ENCODE measurements around the gene C5orf15.
"Not testable (repeated sequence)": the region's sequence is repeated elsewhere in the genome, so short reads cannot be mapped to it uniquely, and the experiment has no call there.

The C5orf15 gene

DNA sequence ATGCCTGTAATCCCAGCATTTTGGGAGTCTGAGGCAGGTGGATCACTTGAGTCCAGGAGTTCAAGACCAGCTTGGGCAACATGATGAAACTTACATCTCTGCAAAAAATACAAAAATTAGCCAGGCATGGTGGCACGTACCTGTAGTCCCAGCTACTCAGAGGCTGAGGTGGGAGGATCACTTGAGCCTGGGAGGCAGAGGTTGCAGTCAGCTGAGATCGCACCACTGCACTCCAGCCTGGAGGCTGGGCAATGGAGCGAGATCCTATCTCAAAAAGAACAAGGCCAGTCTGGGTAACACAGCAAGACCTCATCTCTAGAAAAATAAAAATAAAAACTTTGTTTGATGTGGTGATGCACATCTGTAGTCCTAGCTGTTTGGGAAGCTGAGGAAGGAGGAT is 30.8 kb downstream of the C5orf15 start:
- not testable (repeated sequence) for DNase-seq

DNA sequence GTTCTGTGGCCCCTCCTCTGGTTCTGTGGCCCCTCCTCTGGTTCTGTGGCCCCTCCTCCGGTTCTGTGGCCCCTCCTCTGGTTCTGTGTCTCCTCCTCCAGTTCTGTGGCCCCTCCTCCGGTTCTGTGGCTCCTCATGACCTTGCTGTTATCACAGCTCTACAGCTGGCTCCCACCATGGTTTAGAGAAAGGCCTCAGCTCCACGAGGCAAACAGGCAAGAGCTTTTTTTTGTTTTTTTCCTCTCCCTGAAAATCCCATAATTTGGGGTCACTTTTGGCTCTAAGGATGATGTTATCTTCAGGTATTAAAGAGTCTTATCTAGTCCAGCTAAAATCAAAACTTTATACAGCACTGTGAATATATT is 31.8 kb downstream of the C5orf15 start:
- no peak for DNase-seq

GRCh38 chr5:133935991-133936650 is 32.3 kb downstream of the C5orf15 start:
- not testable (repeated sequence) for DNase-seq

- DNase-seq = no peak
Measured at GRCh38 chr5:133935667-133935940, 32.8 kb downstream of the C5orf15 start.

- DNase-seq = no peak
Measured at GRCh38 chr5:133934822-133935666, 33.4 kb downstream of the C5orf15 start.

GRCh38 chr5:133934311-133934710 is 34.1 kb downstream of the C5orf15 start:
- DNase-seq = no peak

GRCh38 chr5:133933670-133934295 is 34.6 kb downstream of the C5orf15 start:
- DNase-seq = no peak

DNA sequence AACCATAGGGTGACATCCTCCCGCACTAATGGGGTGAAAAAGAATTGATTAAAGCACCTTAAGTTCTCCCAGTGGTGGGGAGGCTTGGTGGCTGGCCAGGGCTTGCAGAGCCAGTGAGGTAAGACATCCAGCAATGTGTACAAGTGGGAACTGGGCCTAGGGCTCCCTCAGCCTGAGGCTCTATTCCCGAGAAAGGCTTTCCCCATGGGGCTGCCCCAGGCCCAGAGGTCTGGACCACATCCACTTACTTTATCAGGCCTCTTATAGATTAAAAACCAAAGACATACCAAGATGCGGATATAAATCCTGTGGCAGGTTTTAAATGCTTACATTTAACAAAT is 35.3 kb downstream of the C5orf15 start:
- DNase-seq = no peak

GRCh38 chr5:133932441-133933168 is 35.8 kb downstream of the C5orf15 start:
- no peak for DNase-seq

DNA sequence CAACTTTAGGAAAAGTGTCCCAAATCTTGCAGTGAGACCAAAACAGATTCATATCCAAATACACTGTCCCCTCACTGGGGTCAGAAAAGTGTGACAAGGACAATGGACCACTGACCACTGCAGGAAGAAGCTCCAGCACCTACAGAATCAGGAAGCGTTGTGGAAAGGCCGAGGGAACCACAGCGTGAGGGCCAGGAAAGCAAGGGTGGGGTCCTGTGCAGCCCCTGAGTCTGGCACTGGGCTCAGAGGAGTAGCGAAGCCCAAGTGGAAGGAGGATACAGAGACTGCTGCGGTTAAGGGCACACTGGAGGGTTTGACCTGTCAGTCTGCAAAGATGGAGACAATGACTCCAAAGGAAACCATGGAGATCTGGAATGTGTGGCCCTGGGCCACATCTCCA is 36.9 kb downstream of the C5orf15 start:
- no peak for DNase-seq

DNA sequence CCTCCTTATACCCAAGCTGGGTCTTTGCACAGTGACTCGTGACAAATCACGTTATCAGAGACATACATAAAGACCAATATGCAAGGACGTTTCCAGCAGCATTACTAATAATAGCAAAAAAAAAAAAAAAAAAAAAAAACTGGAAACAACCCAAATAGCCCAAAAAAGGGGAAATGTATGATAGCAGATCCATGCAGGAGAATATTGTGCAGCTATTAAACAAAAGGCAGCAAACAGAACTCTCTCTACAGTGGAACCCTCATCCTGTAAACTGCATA is 37.7 kb downstream of the C5orf15 start:
- no peak for DNase-seq

GRCh38 chr5:133930061-133930812 is 38.2 kb downstream of the C5orf15 start:
- peak in 4 of 5 donors; percentile 22 to 66 (median 32) for DNase-seq

GRCh38 chr5:133928587-133929393 is 39.6 kb downstream of the C5orf15 start:
- no peak for DNase-seq

GRCh38 chr5:133927300-133928180 is 40.9 kb downstream of the C5orf15 start:
- no peak for DNase-seq

DNA sequence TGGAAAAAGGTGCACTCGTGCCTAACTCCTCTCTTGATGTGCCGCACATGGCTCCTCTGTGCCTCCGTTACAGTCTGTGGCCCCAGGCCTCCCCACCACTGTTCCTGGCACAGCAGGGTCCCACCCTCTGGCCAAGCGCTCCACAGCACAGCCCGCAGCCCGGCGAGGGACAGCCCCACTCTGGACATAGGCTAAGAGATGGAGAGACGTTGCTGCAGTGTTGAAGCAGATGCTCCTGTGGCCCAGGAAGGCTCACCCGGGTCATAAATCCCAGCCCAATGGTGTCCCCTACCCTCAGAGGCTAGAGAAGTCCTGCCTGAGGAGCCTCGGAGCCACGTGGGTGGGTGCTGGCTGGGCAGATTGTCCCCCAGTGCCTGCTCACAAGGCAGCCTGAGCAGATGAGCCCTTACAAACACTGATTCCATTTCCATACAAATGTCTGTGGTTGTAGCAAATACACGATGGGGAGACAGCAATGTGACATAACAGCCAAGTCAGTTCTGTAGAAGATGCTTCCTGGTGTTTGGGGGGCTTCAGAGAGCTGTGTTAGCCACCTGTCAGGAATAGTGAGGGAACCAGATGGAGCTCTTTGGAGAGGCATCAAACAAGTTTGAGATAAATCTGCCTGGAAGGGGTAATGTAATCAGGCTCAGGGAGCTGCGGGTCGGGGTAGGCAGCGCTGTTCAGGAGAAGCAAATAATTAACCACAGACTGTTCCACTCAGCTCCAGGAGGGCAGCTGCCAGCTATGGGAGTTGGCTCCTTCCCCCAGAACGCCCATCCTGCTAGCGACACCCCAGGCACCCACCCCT is 41.7 kb downstream of the C5orf15 start:
- no peak for DNase-seq

DNA sequence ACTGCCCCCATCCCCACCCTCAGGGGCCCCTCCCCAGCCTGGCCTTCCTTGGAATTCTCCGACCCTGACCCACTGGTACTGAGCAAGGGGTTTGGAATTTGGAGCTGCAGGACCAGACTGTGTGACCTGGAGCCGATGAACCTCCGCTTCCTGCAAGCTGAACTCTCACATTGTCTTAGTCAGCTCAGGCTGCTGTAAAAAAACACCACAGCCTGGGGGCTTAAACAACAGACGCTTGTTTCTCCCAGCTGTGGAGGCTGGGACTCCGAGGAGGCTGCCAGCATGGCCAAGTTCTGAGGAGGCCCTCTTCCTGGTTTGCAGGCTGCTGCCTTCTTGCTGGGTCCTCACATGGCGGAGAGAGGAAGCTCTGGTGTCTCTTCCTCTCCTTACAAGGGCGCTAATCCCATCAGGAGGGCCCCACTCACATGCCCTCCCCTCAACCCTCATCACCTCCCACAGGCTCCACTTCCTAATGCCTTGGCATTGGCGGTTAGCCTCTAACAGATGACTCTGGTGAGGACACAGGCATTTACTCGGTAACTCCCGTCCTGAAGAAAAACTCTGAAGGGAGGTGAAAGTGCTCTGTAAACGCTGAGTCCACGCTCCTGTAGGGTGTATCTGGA is 42.4 kb downstream of the C5orf15 start:
- no peak for DNase-seq

DNA sequence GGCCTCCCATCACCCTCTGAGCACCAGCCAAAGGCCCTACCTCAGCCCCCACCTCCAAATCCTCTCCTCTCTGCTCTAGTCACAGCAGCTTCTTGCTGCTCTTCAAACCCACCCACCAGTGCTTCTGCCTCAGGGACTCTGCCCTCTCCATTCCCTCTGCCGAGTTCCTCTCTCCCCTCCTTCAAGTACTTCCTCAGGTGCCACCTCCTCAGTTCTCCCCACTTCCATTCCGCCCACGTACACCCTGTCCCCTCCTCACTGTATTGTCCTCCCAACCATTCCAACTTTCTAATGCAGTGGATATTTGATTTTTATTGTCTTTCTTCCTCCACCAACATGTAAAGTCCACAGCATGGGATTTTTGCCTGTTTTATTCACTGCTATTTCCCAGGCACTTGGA is 43.2 kb downstream of the C5orf15 start:
- DNase-seq = no peak

GRCh38 chr5:133924221-133924920 is 44.1 kb downstream of the C5orf15 start:
- no peak for DNase-seq

- DNase-seq = no peak
Measured at GRCh38 chr5:133921979-133922378, 46.4 kb downstream of the C5orf15 start.

Data from T-helper 1 cell (primary cell).